SK-N-SH (cell line): Measurements from ENCODE around the gene DFFB. TPM values are rescaled to one million over a fixed set of nuclear protein-coding genes. Genes with fewer than 3 reads are reported as not detected.

Experiments used
- CTCF ChIA-PET: fragments of 300-600, 350-600 bp; formaldehyde crosslinking; extraction: SDS; loops from one replicate; lab custom pipeline; 2021; lab: Yijun Ruan, JAX
- POLR2A ChIA-PET: fragments of 350-600 bp; sonication (Branson Sonifier 250); formaldehyde crosslinking; extraction: SDS; loops from one replicate; lab custom pipeline; 2020; ENCODE audit warnings: antibody characterized with exemption, inconsistent platforms; lab: Yijun Ruan, JAX
- DNase-seq: peaks from one replicate; pipeline ENCODE4 v3.0.0; 2012
- H2AFZ ChIP-seq: fragments of 200-600 bp; sonication (generic); 2 replicates; pipeline ENCODE4 v1.8.1; 2016; ENCODE audit warnings: antibody characterized with exemption, mild to moderate bottlenecking, low read depth
- H3F3A ChIP-seq: fragments of 200-600 bp; sonication (generic); replicated peaks from 2 replicates; pipeline ENCODE3; 2016; ENCODE audit warnings: antibody characterized with exemption, mild to moderate bottlenecking; ENCODE audit not compliant: insufficient read depth
- H3K27ac ChIP-seq, 2 experiments: fragments of 200-500 bp in 1 of 2; fragments of 200-600 bp in 1 of 2; sonication (Bioruptor generic) in 1 of 2; sonication (generic), shearing (Covaris generic) in 1 of 2; 2 replicates each; pipeline versions ENCODE4 v1.5.1 to v1.6.1; 2014 to 2016; ENCODE audit warnings: low read depth in 2 of 2, inconsistent platforms in 1 of 2, low read length in 1 of 2, mild to moderate bottlenecking in 1 of 2, mixed read lengths in 1 of 2
- H3K27me3 ChIP-seq: fragments of 200-600 bp; sonication (generic), shearing (Covaris generic); 2 replicates; pipeline ENCODE4 v1.6.1; 2016; ENCODE audit warnings: mixed run types; ENCODE audit not compliant: insufficient read depth
- H3K36me3 ChIP-seq, 2 experiments: fragments of 200-500 bp in 1 of 2; fragments of 200-600 bp in 1 of 2; sonication (Bioruptor generic) in 1 of 2; sonication (generic) in 1 of 2; replicated peaks in 1 of 2; 2 replicates each; pipeline versions ENCODE3 to v1.5.1; 2014 to 2016; ENCODE audit warnings: low read length in 1 of 2, mild to moderate bottlenecking in 1 of 2; ENCODE audit not compliant: insufficient read depth in 2 of 2, control insufficient read depth in 1 of 2
- H3K4me1 ChIP-seq, 2 experiments: fragments of 200-500 bp in 1 of 2; fragments of 200-600 bp in 1 of 2; sonication (Bioruptor generic) in 1 of 2; sonication (generic), shearing (Covaris generic) in 1 of 2; 2 replicates each; pipeline versions ENCODE4 v1.5.1 to v1.6.1; 2014 to 2016; ENCODE audit warnings: low read depth in 1 of 2, low read length in 1 of 2, mixed run types in 1 of 2; ENCODE audit not compliant: insufficient read depth in 2 of 2, control insufficient read depth in 1 of 2
- H3K4me2 ChIP-seq: fragments of 200-600 bp; sonication (generic), shearing (Covaris generic); 2 replicates; pipeline ENCODE4 v1.6.1; 2017; ENCODE audit warnings: mixed run types
- H3K4me3 ChIP-seq, 2 experiments: fragments of 200-500 bp in 1 of 2; fragments of 200-600 bp in 1 of 2; sonication (Bioruptor generic) in 1 of 2; sonication (generic), shearing (Covaris generic) in 1 of 2; 2 replicates each; pipeline versions ENCODE4 v1.5.1 to v1.8.1; 2014 to 2016; ENCODE audit warnings: low read depth in 2 of 2, inconsistent platforms in 1 of 2, low read length in 1 of 2, mild to moderate bottlenecking in 1 of 2, mixed read lengths in 1 of 2, moderate library complexity in 1 of 2
- H3K79me2 ChIP-seq: fragments of 200-600 bp; sonication (generic); 2 replicates; pipeline ENCODE4 v1.8.1; 2017; ENCODE audit warnings: mild to moderate bottlenecking; ENCODE audit not compliant: insufficient read depth
- H3K9ac ChIP-seq: fragments of 200-600 bp; sonication (generic); 2 replicates; pipeline ENCODE4 v1.6.1; 2017; ENCODE audit warnings: mixed run types
- H3K9me2 ChIP-seq: fragments of 200-600 bp; sonication (generic); 2 replicates; pipeline ENCODE4 v1.6.1; 2017; ENCODE audit warnings: mixed run types
- H3K9me3 ChIP-seq: fragments of 200-600 bp; sonication (generic); 2 replicates; pipeline ENCODE4 v1.6.1; 2017; ENCODE audit warnings: mixed run types, mild to moderate bottlenecking, moderate library complexity
- H4K20me1 ChIP-seq: fragments of 200-600 bp; sonication (generic); 2 replicates; pipeline ENCODE4 v1.6.1; 2017; ENCODE audit warnings: mild to moderate bottlenecking, mixed run types; ENCODE audit not compliant: insufficient read depth
- CTCF ChIP-seq: fragments of 200-600 bp; sonication (generic); IDR thresholded peaks from 2 replicates; pipeline ENCODE4 v1.6.1; 2017; ENCODE audit warnings: antibody characterized with exemption, mild to moderate bottlenecking, moderate library complexity
- EP300 ChIP-seq, 2 experiments: IDR thresholded peaks; 2 replicates each; pipeline versions ENCODE4 v1.4.0 to v1.6.1; 2012; ENCODE audit warnings: borderline replicate concordance in 1 of 2, low read depth in 1 of 2, low read length in 1 of 2
- FOSL2 ChIP-seq: IDR thresholded peaks from 2 replicates; pipeline ENCODE4 v1.4.0; 2012; ENCODE audit warnings: low read depth, mild to moderate bottlenecking, moderate library complexity, borderline replicate concordance
- FOXM1 ChIP-seq: IDR thresholded peaks from 2 replicates; pipeline ENCODE4 v1.4.0; 2012; ENCODE audit warnings: low read depth, mild to moderate bottlenecking
- GATA2 ChIP-seq: sonication (generic); formaldehyde crosslinking; IDR thresholded peaks from 2 replicates; pipeline ENCODE4 v1.5.0; 2020; ENCODE audit warnings: mild to moderate bottlenecking, missing genetic modification reagents
- MEF2A ChIP-seq: IDR thresholded peaks from 2 replicates; pipeline ENCODE4 v1.4.0; 2012; ENCODE audit warnings: low read depth, borderline replicate concordance
- MXI1 ChIP-seq: IDR thresholded peaks from 2 replicates; pipeline ENCODE4 v1.6.1; 2012; ENCODE audit warnings: mild to moderate bottlenecking, low read depth, low read length, improper control_type of control experiment
- NRF1 ChIP-seq: IDR thresholded peaks from 2 replicates; pipeline ENCODE4 v1.6.1; 2012; ENCODE audit warnings: low read depth, mild to moderate bottlenecking, low read length
- RAD21 ChIP-seq: IDR thresholded peaks from 2 replicates; pipeline ENCODE4 v1.6.1; 2012; ENCODE audit warnings: mild to moderate bottlenecking, low read length
- SIN3A ChIP-seq: IDR thresholded peaks from 2 replicates; pipeline ENCODE4 v1.6.1; 2012; ENCODE audit warnings: low read depth, mild to moderate bottlenecking, low read length, moderate library complexity, borderline replicate concordance
- SMC3 ChIP-seq: IDR thresholded peaks from 2 replicates; pipeline ENCODE4 v1.6.1; 2012; ENCODE audit warnings: low read depth, low read length, improper control_type of control experiment
- TCF12 ChIP-seq: IDR thresholded peaks from 2 replicates; pipeline ENCODE4 v1.4.0; 2012
- ZBTB33 ChIP-seq: IDR thresholded peaks from 2 replicates; pipeline ENCODE4 v1.4.0; 2012; ENCODE audit warnings: low read depth, borderline replicate concordance
- WGBS: methylation state at CpG from one replicate; pipeline ENCODE4 v1.1.6; 2017; ENCODE audit warnings: low lambda C conversion rate; 5-methylcytosine and 5-hydroxymethylcytosine counted together
- polyA plus RNA-seq, 3 experiments: library from polyadenylated mRNA; depleted of rRNA; stranded (reverse); fragments of >200 nt; gene quantifications; 2 replicates each; pipeline ENCODE4 v1.2.3, GENCODE V29; 2012

Gene DFFB
- polyA plus RNA-seq, 1 of the 3 experiments (the other 2 are of a cell fraction), result 8.2 TPM

- Histone ChIP-seq H3K4me3 (no peak overlapping the region), H3K79me2 (no peaks in the 10 kb centered on the region), H3K4me1 (peaks cover 0 to 14% of the 10 kb centered on the region in 2 experiments; a peak in 1 of 4 replicates), H2AFZ (no peak overlapping the region), H3K9me3 (no peaks in the 10 kb centered on the region), H4K20me1 (no peaks in the 10 kb centered on the region), H3K9me2 (no peaks in the 10 kb centered on the region), H3K4me2 (no peak overlapping the region), H3K27me3 (no peaks in the 10 kb centered on the region), H3K36me3 (no peaks in the 10 kb centered on the region), H3K9ac (no peak overlapping the region), H3K27ac (no peak overlapping the region), H3F3A (no peaks in the 10 kb centered on the region)
- TF ChIP-seq MEF2A (no peak), RAD21 (peak; percentile 27; the same call in 1 of the 2 replicates)
- ChIA-PET CTCF (interaction anchor here (0.6 kb wide), 2 partner anchors 758 to 1010 kb away, joined by 3 read pairs; no protein-coding TSS in a partner anchor), POLR2A (no interaction called here)
- WGBS, result 72% methylated on average over 16 of the region's 22 CpGs
- peak; percentile 54 for DNase-seq
Observed at GRCh38 chr1:3907031-3907534, 49.8 kb downstream of the DFFB start.

- no peak overlapping the region for H3K4me3 ChIP-seq
- H3K4me1 ChIP-seq, result peaks cover 0 to 11% of the 10 kb centered on the region in 2 experiments; a peak in 1 of 4 replicates
- no peak overlapping the region for H3K27ac ChIP-seq
- no peak overlapping the region for H2AFZ ChIP-seq
- H3K79me2 ChIP-seq, result no peaks in the 10 kb centered on the region
- no peak for TF ChIP-seq CTCF
- no peak for TF ChIP-seq FOXM1
- no peak for TF ChIP-seq SIN3A
- no peak for TF ChIP-seq MXI1
- TF ChIP-seq ZBTB33, result no peak
- no peak for TF ChIP-seq NRF1
- TF ChIP-seq GATA2 (CRISPR knock-in tag), result no peak
- no peak for TF ChIP-seq SMC3
- TF ChIP-seq TCF12, result no peak
- no peak for TF ChIP-seq FOSL2
- TF ChIP-seq EP300 (IDR thresholded peaks at IDR 0.05; ENCODE audit: borderline replicate concordance in 1 of 2, low read depth in 1 of 2, low read length in 1 of 2), result no peak
- H3F3A ChIP-seq, result no peaks in the 10 kb centered on the region
- no peaks in the 10 kb centered on the region for H4K20me1 ChIP-seq
- WGBS, result 75% methylated on average over 12 of the region's 22 CpGs
- H3K4me2 ChIP-seq, result no peak overlapping the region
- H3K9me3 ChIP-seq, result no peaks in the 10 kb centered on the region
- no peak overlapping the region for H3K9ac ChIP-seq
- DNase-seq, result no peak
- no peaks in the 10 kb centered on the region for H3K27me3 ChIP-seq
- H3K36me3 ChIP-seq, result no peaks in the 10 kb centered on the region
- no peaks in the 10 kb centered on the region for H3K9me2 ChIP-seq
- POLR2A ChIA-PET, result no interaction called here
- CTCF ChIA-PET, result no interaction called here
Observed at GRCh38 chr1:3907621-3908165, 50.4 kb downstream of the DFFB start.
